Measurements from ENCODE around the gene DDX25. TPM values are rescaled to one million over a fixed set of nuclear protein-coding genes. Genes with fewer than 3 reads are reported as not detected.

The DDX25 gene
- total and polyA plus RNA-seq, 10 of the 15 experiments (the other 5 are each of a cell fraction or from before 2014, with no cell fraction given) = 0.05 TPM; not detected in 9

GRCh38 chr11:125956391-125957134, 52.3 kb downstream of the DDX25 start:
- BruUV-seq (replicated peaks) = no TSS peak
- in situ Hi-C loops (cut with MboI) = no loop called here
- no peaks in the 10 kb centered on the region for H3K27me3 ChIP-seq (replicated peaks in 1 of 2; ENCODE audit: control insufficient read depth in 2 of 2, insufficient read depth in 2 of 2, low read length in 1 of 2)
- TF ChIP-seq RAD51 (IDR thresholded peaks at IDR 0.05) (no peak), CREB1 (IDR thresholded peaks at IDR 0.05; ENCODE audit: low read depth) (no peak), MEF2B (IDR thresholded peaks at IDR 0.05; ENCODE audit: partially characterized antibody, poor library complexity, severe bottlenecking) (no peak), IKZF1 (conservative IDR thresholded peaks at IDR 0.05) (no peak), NR2F1 (conservative IDR thresholded peaks at IDR 0.05) (no peak), SMAD5 (IDR thresholded peaks at IDR 0.05; ENCODE audit: low read depth) (no peak), MTA3 (IDR thresholded peaks at IDR 0.05; ENCODE audit: borderline replicate concordance, low read length) (no peak), PAX8 (IDR thresholded peaks at IDR 0.05) (no peak), NRF1 (conservative IDR thresholded peaks at IDR 0.05; ENCODE audit: low read depth, low read length) (no peak), ZNF592 (IDR thresholded peaks at IDR 0.05) (no peak), HDAC2 (IDR thresholded peaks at IDR 0.05) (no peak)
- TF ChIP-seq, protein P1, sequence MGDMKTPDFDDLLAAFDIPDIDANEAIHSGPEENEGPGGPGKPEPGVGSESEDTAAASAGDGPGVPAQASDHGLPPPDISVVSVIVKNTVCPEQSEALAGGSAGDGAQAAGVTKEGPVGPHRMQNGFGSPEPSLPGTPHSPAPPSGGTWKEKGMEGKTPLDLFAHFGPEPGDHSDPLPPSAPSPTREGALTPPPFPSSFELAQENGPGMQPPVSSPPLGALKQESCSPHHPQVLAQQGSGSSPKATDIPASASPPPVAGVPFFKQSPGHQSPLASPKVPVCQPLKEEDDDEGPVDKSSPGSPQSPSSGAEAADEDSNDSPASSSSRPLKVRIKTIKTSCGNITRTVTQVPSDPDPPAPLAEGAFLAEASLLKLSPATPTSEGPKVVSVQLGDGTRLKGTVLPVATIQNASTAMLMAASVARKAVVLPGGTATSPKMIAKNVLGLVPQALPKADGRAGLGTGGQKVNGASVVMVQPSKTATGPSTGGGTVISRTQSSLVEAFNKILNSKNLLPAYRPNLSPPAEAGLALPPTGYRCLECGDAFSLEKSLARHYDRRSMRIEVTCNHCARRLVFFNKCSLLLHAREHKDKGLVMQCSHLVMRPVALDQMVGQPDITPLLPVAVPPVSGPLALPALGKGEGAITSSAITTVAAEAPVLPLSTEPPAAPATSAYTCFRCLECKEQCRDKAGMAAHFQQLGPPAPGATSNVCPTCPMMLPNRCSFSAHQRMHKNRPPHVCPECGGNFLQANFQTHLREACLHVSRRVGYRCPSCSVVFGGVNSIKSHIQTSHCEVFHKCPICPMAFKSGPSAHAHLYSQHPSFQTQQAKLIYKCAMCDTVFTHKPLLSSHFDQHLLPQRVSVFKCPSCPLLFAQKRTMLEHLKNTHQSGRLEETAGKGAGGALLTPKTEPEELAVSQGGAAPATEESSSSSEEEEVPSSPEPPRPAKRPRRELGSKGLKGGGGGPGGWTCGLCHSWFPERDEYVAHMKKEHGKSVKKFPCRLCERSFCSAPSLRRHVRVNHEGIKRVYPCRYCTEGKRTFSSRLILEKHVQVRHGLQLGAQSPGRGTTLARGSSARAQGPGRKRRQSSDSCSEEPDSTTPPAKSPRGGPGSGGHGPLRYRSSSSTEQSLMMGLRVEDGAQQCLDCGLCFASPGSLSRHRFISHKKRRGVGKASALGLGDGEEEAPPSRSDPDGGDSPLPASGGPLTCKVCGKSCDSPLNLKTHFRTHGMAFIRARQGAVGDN (IDR thresholded peaks at IDR 0.05) = no peak
- TF ChIP-seq, protein P2, sequence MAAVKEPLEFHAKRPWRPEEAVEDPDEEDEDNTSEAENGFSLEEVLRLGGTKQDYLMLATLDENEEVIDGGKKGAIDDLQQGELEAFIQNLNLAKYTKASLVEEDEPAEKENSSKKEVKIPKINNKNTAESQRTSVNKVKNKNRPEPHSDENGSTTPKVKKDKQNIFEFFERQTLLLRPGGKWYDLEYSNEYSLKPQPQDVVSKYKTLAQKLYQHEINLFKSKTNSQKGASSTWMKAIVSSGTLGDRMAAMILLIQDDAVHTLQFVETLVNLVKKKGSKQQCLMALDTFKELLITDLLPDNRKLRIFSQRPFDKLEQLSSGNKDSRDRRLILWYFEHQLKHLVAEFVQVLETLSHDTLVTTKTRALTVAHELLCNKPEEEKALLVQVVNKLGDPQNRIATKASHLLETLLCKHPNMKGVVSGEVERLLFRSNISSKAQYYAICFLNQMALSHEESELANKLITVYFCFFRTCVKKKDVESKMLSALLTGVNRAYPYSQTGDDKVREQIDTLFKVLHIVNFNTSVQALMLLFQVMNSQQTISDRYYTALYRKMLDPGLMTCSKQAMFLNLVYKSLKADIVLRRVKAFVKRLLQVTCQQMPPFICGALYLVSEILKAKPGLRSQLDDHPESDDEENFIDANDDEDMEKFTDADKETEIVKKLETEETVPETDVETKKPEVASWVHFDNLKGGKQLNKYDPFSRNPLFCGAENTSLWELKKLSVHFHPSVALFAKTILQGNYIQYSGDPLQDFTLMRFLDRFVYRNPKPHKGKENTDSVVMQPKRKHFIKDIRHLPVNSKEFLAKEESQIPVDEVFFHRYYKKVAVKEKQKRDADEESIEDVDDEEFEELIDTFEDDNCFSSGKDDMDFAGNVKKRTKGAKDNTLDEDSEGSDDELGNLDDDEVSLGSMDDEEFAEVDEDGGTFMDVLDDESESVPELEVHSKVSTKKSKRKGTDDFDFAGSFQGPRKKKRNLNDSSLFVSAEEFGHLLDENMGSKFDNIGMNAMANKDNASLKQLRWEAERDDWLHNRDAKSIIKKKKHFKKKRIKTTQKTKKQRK (IDR thresholded peaks at IDR 0.05; ENCODE audit: low read depth, low read length) = no peak

More at GRCh38 chr11:125956391-125957134, 52.3 kb downstream of the DDX25 start:
- ChIA-PET RAD21 (ENCODE audit: unreplicated experiment) (no interaction called here), POLR2A (no interaction called here), SMC1A (ENCODE audit: uncharacterized antibody, unreplicated experiment) (interaction anchor here (1.2 kb wide), 1 partner anchor 13 kb away, joined by 4 read pairs; no protein-coding TSS in a partner anchor), CTCF (no interaction called here)
- Histone ChIP-seq H3K4me2 (ENCODE audit: control insufficient read depth, insufficient read depth) (no peak overlapping the region), H3K4me3 (no peak overlapping the region), H3K27ac (ENCODE audit: control insufficient read depth, insufficient read depth) (no peak overlapping the region), H3K9me3 (replicated peaks; ENCODE audit: control insufficient read depth, insufficient read depth, low read length) (no peaks in the 10 kb centered on the region; the same call in 2 of the 3 replicates), H3K4me1 (ENCODE audit: control insufficient read depth, insufficient read depth, low read length) (no peaks in the 10 kb centered on the region), H4K20me1 (ENCODE audit: control insufficient read depth, insufficient read depth) (no peaks in the 10 kb centered on the region), H3K79me2 (ENCODE audit: control insufficient read depth, insufficient read depth, low read length) (no peaks in the 10 kb centered on the region), H3K9ac (ENCODE audit: control insufficient read depth, insufficient read depth, low read length) (no peak overlapping the region), H2AFZ (ENCODE audit: control insufficient read depth, low read depth, low read length) (no peak overlapping the region), H3K36me3 (ENCODE audit: control insufficient read depth in 2 of 2, insufficient read depth in 2 of 2, low read length in 1 of 2) (no peaks in the 10 kb centered on the region)
- intact Hi-C loops (cut with micrococcal nuclease; ENCODE audit: unreplicated experiment) = no loop called here
- 59% methylated on average over 22 of the region's 22 CpGs for WGBS (ENCODE audit: insufficient coverage, insufficient replicate concordance, low lambda C conversion rate, missing lambda C conversion rate)
- ATAC-seq = no peak
- no peak for FAIRE-seq
- no peak for DNase-seq (ENCODE audit: low read depth, low spot score)

Data from GM12878 (cell line).